Central memory CD4-positive, alpha-beta T cell (primary cell): ENCODE results near the gene FOXA2.
"Not testable (repeated sequence)": the region's sequence is repeated elsewhere in the genome, so short reads cannot be mapped to it uniquely, and the experiment has no call there.

Source experiments
- DNase-seq: peaks from one replicate; pipeline ENCODE4 v3.0.0; 2022
- total RNA-seq, 3 experiments: gene quantifications; one replicate each; lab custom pipeline; 2026; lab: John Stamatoyannopoulos, UW

FOXA2 gene
- total RNA-seq: 0 reads per million in 3 experiments

DNA sequence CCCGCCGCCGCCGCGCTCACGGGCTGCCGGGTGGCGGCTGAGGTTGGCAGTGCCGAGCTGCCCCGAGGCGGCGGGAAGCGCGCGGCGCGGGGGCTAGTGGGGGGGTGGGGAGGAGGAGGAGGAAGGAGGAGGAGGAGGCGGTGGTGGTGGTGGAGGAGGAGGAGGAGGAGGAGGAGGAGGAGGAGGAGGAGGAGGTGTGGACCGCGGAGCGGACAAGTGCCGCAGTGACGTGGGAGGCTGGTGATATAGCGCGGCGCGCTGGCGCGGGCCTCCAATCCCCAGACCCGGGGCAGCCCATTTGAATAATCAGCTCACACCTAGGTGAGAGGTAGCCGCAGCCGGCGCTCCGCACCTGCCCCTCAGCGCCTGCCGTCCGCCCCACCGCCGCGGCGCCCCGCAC, at the start of gene FOXA2:
TSS of gene FOXA2 (minus strand) at position 51 of the 400 bp plus-strand sequence. CDS start 294 bp downstream, outside the sequence.
- no peak for DNase-seq

GRCh38 chr20:22630701-22631100, 46.3 kb upstream of the FOXA2 start:
- no peak for DNase-seq

- no peak for DNase-seq
Observed at GRCh38 chr20:22629927-22630326, 45.6 kb upstream of the FOXA2 start.

DNA sequence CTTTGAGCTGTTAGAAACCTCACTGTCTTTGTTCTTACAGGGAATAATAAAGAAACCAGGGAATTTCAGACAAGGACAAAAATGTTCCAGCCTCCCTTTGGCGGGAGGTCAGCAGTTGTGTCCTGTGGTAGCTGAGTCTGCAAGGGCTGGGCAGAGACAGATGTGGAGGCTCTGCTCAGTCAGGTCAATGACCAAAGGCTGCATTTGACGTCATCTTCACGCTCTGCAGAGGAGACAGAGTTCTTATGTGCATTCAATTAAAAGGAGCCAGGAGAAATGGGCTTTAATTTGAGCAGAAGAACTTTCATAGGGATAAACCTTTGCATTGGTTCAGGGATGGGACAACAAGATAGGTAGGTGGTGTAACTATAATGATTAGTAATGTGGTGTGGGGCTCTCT, 45.1 kb upstream of the FOXA2 start:
- DNase-seq: no peak

- no peak for DNase-seq
Observed at GRCh38 chr20:22626496-22626895, 42.1 kb upstream of the FOXA2 start.

- DNase-seq: no peak
Observed at GRCh38 chr20:22623211-22623610, 38.8 kb upstream of the FOXA2 start.

DNA sequence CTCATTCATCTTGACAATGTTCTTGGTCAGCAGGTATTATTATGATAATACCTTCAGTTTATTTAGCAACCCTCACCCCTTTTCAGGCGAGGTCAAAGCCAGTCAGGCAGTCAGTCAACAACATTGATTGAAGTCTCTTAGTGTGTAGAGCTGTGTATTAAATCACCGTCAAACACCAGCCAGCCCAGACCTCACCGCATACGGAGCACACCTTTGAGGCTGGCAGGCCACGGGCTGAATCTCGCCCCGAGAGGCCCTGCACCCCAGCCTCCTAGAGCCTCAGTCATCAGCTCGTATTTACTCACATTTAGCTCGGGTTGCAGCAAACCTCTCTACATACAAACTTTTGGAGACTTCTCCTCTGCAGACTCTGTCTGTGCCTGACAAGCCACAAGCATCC, 36.0 kb upstream of the FOXA2 start:
- DNase-seq: no peak

DNA sequence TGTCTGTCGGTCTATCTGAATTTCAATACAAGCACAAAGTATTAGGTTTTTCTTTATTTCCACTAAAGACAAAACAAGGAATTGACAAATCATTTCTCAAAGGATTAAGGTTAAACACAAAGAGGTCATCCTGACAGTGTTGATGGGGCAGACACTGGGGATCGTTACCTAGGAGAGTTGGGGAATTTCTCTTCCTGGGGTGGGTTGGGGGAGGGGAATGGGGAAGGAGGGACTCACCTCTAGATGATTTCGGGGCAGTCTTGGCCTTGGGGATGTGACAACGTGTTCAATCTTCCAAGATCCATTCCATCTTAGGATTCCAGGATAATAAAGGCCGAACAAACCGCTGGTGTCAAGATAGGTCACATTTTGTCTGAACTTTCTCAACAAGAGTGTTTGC, 35.4 kb upstream of the FOXA2 start:
- no peak for DNase-seq

- no peak for DNase-seq
Observed at GRCh38 chr20:22619272-22619671, 34.9 kb upstream of the FOXA2 start.

GRCh38 chr20:22617160-22617559, 32.8 kb upstream of the FOXA2 start:
- no peak for DNase-seq

- DNase-seq: no peak
Observed at GRCh38 chr20:22616551-22616950, 32.2 kb upstream of the FOXA2 start.

DNA sequence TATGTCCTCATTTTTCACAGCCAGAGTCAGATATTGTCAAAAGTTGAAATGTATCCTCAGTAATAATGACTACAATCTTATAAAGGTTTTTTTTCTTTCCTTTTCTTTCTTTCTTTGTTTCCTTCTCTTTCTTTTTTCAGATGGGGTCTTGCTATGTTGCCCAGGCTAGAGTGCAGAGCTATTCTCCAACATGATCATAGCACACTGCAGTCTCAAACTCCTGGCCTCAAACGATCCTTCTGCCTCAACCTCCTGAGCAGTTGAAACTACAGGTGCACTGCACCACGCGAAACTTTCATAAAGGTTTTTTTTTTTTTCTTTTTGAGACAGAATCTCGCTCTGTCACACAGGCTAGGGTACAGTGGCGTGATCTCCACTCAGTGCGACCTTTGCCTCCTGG, 31.1 kb upstream of the FOXA2 start:
- no peak for DNase-seq

- DNase-seq: no peak
Observed at GRCh38 chr20:22611636-22612035, 27.3 kb upstream of the FOXA2 start.

GRCh38 chr20:22607695-22608094, 23.3 kb upstream of the FOXA2 start:
- no peak for DNase-seq

DNA sequence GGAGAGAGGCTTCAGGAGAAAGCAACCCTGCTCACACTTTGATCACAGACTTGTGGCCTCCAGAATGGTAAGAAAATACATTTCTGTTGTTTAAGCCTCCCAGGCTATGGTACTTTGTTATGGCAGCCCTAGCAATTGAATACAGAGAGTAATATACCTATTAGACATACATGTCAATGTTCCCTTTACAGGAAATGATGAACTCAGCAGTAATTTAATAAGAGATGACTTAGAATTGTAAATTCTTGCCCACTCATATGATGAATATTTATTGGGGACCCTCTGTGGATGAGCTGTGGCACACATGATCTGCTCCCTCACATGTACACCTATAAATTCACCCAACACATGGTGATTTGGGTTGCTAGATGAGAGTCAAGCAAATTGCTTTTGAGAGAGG, 20.4 kb upstream of the FOXA2 start:
- no peak for DNase-seq

- DNase-seq: no peak
Observed at GRCh38 chr20:22601361-22602141, 17.2 kb upstream of the FOXA2 start.

- DNase-seq: not testable (repeated sequence)
Observed at GRCh38 chr20:22599258-22599657, 14.9 kb upstream of the FOXA2 start.

- DNase-seq: no peak
Observed at GRCh38 chr20:22597303-22597702, 12.9 kb upstream of the FOXA2 start.

- DNase-seq: no peak
Observed at GRCh38 chr20:22590662-22591061, 6.3 kb upstream of the FOXA2 start.

DNA sequence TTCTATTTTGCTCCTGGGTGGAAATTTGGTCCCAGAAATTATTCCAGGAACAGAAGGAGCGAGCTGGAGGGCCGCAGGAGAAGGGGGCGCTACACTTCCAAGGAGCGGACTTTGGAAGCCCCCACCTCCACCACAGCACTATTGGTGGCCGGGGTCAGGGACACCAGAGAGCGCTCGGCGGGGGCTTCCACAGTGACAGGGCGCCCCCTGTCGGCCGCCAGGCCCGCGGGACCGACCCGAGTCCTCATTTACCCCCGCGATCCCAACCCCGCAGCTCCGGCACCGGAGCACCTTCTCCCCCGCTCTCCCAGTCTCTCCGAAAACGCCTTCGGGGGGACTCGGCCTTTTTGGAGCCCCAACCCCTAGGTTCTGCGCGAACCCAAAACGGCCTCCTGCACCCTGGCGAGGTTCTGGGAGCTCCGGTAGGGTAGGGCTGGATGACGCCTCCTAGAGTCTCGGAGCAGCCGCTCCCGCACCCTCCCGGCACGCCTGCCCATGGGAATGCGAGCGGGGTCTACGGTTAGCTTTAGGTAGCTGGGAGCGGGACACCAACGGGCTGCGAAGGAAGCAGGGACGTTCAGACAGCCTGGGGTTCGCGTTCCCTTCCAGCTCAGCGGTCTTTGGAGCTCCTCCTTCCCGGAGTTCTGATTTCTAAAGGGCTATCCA, 2.4 kb upstream of the FOXA2 start:
- DNase-seq: no peak

- no peak for DNase-seq
Observed at GRCh38 chr20:22585786-22586493, 1.6 kb upstream of the FOXA2 start.

DNA sequence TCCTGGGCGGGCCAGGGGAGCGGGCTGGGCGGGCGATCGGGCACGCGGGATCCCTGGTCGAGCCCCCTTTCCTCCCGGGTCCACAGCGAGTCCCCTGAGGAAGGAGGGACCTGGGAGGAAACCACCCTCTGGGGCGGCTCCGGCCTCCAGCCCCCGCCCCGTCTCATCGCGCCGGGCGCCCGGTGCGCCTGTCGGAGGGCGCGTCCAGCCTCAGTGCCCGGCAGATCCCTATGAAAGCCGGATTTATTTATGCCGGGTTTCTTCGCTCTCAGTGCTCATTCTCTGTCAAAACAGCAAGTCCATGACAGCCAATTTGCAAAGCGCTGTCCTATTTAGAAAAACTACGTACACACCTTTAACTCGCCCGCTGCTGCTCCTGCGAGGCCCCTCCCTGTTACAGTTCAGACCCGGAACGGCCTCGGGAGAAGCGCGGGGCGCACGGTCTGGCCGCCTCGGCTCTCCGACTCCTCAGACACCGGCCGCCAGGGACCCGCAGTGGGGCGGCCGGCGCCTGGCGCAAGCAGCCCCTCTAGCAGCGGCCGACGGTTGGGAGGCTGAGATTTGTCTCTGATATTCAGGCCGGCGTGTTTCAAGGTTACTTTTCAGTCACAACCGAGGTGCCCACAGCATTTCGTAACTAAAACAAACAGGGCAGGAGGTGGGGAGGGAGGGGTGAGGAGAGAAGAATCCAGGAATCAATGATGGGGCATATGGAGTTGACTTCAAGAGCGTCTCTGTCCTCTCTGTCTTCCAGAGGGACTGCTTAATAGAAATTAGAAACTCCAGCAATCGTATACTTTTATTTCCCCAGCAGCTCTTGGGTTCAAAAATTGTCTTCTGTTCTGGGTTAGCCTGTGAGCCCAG, 782 bp upstream of the FOXA2 start:
- DNase-seq: no peak
